OCI-LY7 (cell line): Measurements from ENCODE around the gene SETBP1.

ENCODE experiments used
- EZH2phosphoT487 ChIP-seq: fragments of 200-600 bp; sonication (generic); IDR thresholded peaks from 2 replicates; pipeline ENCODE4 v1.6.1; 2018; ENCODE audit warnings: low read depth, borderline replicate concordance, mild to moderate bottlenecking, mixed run types, antibody characterized with exemption, low read length, moderate library complexity, mixed read lengths
- TF ChIP-seq, protein P1 (sequence below): fragments of 200-600 bp; sonication (generic); conservative IDR thresholded peaks from 2 replicates; pipeline ENCODE4 v1.5.1; 2014; ENCODE audit warnings: mild to moderate bottlenecking, antibody characterized with exemption, low read length, moderate library complexity, mixed read lengths

DNA sequence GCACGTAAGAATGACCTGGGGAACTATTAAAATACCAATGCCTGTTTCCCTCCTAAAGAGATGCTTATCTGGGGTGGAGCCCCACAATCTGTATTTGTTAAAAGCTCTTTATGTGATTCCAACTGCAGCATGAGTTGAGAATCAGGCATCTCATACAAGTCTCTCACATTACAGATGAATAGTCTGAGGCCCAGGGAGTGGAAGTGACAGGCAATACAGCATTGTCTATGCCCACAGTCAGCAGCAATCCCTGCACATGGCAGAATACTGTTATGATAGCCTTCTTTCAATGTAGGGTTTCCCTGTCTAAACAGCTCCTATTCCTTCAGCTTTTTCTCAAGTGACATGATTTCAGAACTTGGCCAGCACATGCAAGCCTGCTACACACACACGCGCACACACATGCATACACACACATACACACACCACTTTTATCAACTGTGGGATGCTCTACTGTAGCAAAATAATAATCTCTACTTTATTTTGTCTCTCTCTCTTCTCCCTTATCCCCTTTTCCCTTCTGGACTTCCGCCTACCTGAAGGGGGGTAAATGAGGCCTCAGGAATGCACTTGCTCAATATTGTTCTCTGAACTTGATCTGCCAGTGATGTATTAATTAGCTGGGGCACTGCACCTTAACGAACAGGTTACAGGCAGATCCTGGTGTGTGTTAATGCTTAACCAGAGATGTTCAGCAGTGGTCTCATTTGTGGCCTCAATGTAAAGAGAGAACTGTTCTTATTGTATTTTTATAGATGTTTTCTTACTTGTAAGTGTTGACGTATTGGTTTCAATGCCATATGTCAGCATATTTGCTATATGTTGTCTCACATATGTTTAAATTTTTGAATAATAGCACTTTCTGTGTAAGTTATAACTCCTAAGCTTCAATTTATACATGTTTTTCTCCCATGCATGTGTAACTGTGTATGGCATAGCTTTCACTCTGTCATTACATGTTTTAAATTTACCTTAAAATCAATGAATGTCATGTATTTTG, 116.0 kb downstream of the SETBP1 start:
- TF ChIP-seq, protein P1, sequence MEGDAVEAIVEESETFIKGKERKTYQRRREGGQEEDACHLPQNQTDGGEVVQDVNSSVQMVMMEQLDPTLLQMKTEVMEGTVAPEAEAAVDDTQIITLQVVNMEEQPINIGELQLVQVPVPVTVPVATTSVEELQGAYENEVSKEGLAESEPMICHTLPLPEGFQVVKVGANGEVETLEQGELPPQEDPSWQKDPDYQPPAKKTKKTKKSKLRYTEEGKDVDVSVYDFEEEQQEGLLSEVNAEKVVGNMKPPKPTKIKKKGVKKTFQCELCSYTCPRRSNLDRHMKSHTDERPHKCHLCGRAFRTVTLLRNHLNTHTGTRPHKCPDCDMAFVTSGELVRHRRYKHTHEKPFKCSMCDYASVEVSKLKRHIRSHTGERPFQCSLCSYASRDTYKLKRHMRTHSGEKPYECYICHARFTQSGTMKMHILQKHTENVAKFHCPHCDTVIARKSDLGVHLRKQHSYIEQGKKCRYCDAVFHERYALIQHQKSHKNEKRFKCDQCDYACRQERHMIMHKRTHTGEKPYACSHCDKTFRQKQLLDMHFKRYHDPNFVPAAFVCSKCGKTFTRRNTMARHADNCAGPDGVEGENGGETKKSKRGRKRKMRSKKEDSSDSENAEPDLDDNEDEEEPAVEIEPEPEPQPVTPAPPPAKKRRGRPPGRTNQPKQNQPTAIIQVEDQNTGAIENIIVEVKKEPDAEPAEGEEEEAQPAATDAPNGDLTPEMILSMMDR = no peak
- TF ChIP-seq EZH2phosphoT487 = no peak
